Effector CD8-positive, alpha-beta T cell (primary cell): Measurements from ENCODE around the gene SYPL2.
A peak's percentile ranks its signal among the peaks of the same experiment; 100 is the strongest.
"Not testable (repeated sequence)": the region's sequence is repeated elsewhere in the genome, so short reads cannot be mapped to it uniquely, and the experiment has no call there.

ENCODE experiments used
- DNase-seq: peaks from one replicate; lab custom pipeline; 2025; lab: John Stamatoyannopoulos, UW

SYPL2 gene

DNA sequence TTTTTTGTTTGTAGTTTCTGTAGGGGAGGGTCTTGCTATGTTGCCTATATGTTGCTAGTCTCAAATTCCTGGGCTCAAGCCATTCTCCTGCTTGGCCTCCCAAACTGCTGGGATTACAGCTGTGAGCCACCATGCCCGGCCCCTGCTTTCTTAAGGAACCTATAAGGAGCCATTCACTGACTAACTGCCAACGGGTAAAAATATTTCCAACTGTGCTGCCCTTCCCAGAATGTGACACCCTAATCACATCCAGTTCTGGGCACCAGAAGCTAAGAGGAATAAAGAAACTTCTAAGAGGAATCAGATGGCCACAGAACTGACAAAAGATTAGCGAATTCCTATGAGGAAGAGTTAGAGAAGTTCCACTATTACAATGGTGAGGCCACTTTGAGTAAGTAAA is 6.4 kb downstream of the SYPL2 start:
- DNase-seq, result no peak

DNA sequence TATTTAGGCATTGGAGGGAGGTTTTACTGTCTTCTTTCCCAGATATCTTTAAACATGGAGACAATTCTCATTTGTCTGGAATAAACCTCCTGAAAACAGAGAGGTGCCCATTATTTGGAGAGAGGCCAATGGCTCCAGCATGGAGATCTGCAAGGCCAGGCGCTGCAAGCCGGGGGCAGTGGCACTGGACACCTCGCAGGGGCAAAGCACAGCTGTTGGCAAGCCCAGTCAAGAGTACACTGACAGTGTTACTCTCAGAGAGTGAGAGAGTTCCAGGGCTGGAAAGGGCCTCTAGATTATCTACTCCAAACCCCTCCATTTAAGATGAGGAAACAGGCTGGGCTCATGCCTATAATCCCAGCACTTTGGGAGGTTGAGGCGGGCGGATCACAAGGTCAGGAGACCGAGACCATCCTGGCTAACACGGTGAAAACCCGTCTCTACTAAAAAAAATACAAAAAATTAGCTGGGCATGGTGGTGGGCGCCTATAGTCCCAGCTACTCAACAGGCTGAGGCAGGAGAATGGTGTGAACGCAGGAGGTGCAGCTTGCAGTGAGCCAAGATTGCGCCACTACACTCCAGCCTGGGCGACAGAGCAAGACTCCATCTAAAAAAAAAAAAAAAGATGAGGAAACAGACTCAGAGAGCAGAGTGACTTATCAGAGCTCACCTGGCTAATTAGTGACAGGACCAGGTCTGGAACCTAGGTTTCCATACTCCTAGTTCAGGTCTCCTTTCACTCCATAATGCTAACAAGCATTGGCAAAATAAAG is 7.1 kb downstream of the SYPL2 start:
- DNase-seq, result not testable (repeated sequence)

- DNase-seq, result no peak
Measured at GRCh38 chr1:109474697-109475096, 8.4 kb downstream of the SYPL2 start.

DNA sequence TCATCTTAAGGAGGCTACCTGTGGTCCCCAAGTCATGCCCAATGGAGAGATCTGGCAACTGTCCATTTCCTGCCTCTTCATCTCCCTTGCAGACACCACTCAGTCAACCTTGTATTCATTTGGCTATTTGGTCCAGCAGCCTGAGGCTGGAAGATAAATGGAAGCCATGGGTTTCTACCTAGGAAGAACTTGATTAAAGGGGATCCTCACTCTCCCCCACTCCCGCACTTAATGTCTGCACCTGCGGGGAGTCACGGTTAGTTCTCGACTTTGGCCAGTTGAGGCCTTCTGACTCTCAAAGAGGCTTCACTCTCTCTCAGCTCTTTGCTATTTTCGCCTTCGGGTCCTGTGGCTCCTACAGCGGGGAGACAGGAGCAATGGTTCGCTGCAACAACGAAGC is 8.9 kb downstream of the SYPL2 start:
- DNase-seq, result no peak

GRCh38 chr1:109476825-109477224 is 10.5 kb downstream of the SYPL2 start:
- no peak for DNase-seq

DNA sequence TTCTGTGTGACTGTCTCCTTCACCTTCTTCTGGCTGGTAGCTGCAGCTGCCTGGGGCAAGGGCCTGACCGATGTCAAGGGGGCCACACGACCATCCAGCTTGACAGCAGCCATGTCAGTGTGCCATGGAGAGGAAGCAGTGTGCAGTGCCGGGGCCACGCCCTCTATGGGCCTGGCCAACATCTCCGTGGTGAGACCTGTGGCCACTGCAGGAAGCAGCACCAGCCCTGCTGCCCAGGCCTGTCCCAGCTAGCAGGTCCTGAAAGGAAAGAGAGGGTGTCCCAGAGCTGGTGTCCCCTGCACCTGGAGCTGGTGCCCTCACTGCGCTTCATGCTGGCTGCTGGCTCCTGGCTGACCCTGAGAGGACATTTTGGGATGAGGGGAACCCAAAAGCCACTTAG is 11.5 kb downstream of the SYPL2 start:
- DNase-seq, result no peak

GRCh38 chr1:109478806-109479205 is 12.5 kb downstream of the SYPL2 start:
- DNase-seq, result no peak

DNA sequence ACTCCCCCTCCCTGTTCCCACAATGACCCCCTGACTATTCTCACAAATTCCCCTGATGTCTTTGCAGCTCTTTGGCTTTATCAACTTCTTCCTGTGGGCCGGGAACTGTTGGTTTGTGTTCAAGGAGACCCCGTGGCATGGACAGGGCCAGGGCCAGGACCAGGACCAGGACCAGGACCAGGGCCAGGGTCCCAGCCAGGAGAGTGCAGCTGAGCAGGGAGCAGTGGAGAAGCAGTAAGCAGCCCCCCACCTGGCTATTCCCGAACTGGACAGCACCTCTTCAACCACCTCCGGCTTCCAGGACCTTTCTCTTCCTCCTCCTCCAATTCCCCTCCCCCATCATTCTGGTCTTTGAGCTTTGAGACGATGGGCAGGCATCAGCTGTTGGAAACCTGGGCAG is 13.0 kb downstream of the SYPL2 start:
- no peak for DNase-seq

DNA sequence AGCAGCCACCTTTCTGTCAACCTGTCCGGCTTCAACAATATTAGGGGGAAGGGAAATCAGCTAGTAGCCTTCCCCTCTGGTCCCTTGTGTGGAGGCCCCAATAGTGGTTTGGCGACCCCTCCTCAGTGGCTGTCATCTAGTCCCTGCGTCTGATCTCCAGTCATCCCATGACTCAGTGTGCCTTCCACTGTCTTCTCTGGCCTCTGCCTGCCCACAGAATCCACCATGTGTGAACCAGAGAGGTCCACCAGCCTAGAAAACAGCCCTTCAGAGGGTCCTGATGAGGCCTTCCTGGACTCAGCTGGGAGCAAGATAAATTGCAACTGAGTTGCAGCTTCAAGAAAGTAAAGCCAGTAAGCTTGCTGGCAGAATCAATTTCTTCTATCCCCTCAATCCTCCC is 13.6 kb downstream of the SYPL2 start:
- DNase-seq, result no peak

GRCh38 chr1:109481646-109482045 is 15.3 kb downstream of the SYPL2 start:
- DNase-seq, result no peak

DNA sequence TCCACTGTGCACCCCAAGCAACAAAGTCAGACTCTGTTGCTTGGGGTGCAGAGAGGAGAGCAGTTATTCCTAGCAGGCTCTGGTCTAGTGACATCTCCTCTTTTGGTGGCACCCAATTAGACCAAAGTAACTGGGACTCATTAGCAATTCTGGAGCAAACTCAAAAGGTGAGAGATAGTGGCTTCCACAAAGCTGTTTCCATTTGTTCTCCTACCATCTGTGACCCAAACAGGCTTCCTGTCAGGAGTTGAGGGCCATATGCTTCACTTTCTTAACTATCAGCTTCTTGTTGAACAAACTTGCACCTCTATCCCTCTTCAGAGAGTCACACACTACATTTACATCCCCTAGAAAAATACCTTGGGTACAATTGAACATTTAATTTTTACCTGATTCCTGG is 15.9 kb downstream of the SYPL2 start:
- no peak for DNase-seq

GRCh38 chr1:109482791-109483671 is 16.7 kb downstream of the SYPL2 start:
- DNase-seq, result peak; percentile 51

- peak; percentile 90 for DNase-seq
Measured at GRCh38 chr1:109483672-109484518, 17.5 kb downstream of the SYPL2 start, which contains the start of gene ATXN7L2. Gene ATXN7L2 (plus strand): TSS chr1:109483905. CDS start chr1:109483954, 49 bp downstream.

DNA sequence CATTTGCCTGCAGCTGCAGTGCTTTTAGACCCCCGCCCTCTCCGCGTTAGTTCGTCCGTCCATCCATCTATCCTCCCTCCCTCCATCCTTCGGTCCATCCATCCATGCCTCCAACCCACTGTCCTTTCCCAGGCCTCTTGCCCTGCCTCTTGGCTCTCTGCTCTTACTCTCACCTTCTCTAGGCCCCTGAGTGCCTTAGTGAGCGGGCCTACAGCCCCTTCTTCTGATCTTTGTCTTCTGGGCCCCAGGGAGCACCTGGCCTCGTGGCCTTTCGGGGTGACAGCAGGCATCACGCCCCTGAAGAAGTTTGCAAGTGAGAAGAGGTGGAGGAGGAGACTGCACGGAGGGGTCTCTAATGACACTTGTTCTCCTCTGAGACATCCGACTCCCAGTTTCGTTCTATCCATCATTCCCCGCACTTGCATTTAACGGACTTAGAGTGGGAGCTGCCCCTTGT is 18.2 kb downstream of the SYPL2 start:
- DNase-seq, result no peak

GRCh38 chr1:109485001-109485400 is 18.7 kb downstream of the SYPL2 start:
- no peak for DNase-seq

DNA sequence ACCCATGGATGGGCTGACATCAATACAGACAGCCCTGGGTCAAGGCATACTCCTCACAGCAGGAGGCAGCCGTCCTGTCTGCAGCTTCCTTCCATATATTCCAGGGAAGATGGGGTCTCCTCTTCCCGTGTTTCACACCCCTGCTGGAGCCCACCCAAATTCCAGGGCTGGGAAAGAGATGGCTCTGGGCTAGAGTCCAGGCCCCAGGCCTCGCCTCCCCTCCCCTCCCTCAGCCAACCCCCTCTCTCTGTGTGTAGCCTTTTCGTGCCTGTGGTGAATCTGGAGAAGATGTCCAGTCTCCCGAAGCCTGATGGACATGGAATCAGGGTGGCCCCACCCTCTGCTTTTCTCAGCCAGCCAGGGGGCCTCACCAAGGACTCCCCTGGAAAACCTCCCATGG is 20.9 kb downstream of the SYPL2 start:
- no peak for DNase-seq

GRCh38 chr1:109488201-109488600 is 21.9 kb downstream of the SYPL2 start:
- no peak for DNase-seq

DNA sequence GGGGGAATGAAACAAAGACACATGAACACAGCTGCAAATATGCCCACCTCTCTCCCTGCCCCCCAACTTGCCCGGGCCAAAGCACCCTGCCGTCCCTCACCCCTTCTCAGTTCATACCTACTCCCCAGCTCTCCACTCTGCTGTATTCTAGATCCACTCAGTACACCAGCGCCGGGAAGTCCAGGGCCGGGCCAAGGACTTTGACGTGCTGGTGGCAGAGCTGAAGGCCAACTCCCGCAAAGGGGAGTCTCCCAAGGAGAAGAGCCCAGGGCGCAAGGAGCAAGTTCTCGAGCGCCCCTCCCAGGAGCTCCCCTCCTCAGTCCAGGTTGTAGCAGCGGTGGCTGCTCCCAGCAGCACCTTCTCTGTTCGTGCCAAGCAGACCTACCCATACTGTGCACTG is 22.4 kb downstream of the SYPL2 start:
- no peak for DNase-seq

- DNase-seq, result peak; percentile 52
Measured at GRCh38 chr1:109490029-109490933, 23.9 kb downstream of the SYPL2 start.

DNA sequence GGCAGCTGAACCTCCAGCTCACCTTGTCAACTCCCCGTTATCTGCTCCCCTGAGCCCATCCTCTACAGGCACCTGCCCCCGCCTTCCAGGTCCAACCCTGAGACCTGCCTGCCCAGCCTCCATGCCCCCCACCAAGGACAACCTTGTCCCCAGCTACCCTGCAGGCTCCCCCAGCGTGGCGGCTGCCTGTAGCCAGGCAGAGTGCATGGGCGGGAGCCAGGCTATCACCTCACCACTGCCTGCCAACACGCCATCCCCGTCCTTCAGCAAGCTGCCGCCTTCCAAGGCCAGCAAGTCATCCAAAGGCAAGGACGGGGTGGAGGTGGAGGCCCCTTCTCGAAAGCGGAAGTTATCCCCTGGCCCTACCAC is 24.6 kb downstream of the SYPL2 start:
- no peak for DNase-seq

- no peak for DNase-seq
Measured at GRCh38 chr1:109491372-109491771, 25.0 kb downstream of the SYPL2 start.
